Measurements from ENCODE around the gene NUDT4B. TPM values are rescaled to one million over a fixed set of nuclear protein-coding genes. Genes with fewer than 3 reads are reported as not detected.
A peak's percentile ranks its signal among the peaks of the same experiment; 100 is the strongest.
"Not testable (repeated sequence)": the region's sequence is repeated elsewhere in the genome, so short reads cannot be mapped to it uniquely, and the experiment has no call there.

The NUDT4B gene
- total RNA-seq, 2 experiments from 2014 or later: not detected

GRCh38 chr1:148758412-148758811, 9.8 kb downstream of the NUDT4B start:
- H3K9me3 Mint-ChIP-seq, DNase-seq, H3K4me3 Mint-ChIP-seq, H3K27me3 Mint-ChIP-seq, H3K27ac Mint-ChIP-seq, H3K4me1 Mint-ChIP-seq, POLR2A ChIA-PET, H3K36me3 Mint-ChIP-seq: not testable (repeated sequence)
- peak; percentile 92 for ATAC-seq (ENCODE audit: low read depth)

GRCh38 chr1:148758925-148759324, 10.4 kb downstream of the NUDT4B start:
- H3K36me3 Mint-ChIP-seq, H3K4me3 Mint-ChIP-seq: not testable (repeated sequence)
- peak; percentile 43 for ATAC-seq (ENCODE audit: low read depth)

GRCh38 chr1:148759749-148760148, 11.2 kb downstream of the NUDT4B start:
- H3K36me3 Mint-ChIP-seq: not testable (repeated sequence)

More at GRCh38 chr1:148758925-148759324, 10.4 kb downstream of the NUDT4B start:
- POLR2A ChIA-PET, H3K9me3 Mint-ChIP-seq, H3K27ac Mint-ChIP-seq, H3K4me1 Mint-ChIP-seq, H3K27me3 Mint-ChIP-seq, DNase-seq: not testable (repeated sequence)

GRCh38 chr1:148760206-148760605, 11.6 kb downstream of the NUDT4B start:
- POLR2A ChIA-PET; H3K4me3 Mint-ChIP-seq; DNase-seq; H3K36me3 Mint-ChIP-seq; H3K27me3 Mint-ChIP-seq; H3K9me3 Mint-ChIP-seq; ATAC-seq (ENCODE audit: low read depth); H3K4me1 Mint-ChIP-seq; H3K27ac Mint-ChIP-seq: not testable (repeated sequence)

More at GRCh38 chr1:148759749-148760148, 11.2 kb downstream of the NUDT4B start:
- H3K4me3 Mint-ChIP-seq, H3K27ac Mint-ChIP-seq, DNase-seq, H3K27me3 Mint-ChIP-seq, POLR2A ChIA-PET, H3K9me3 Mint-ChIP-seq, H3K4me1 Mint-ChIP-seq: not testable (repeated sequence)
- ATAC-seq (ENCODE audit: low read depth): peak; percentile 12

- H3K9me3 Mint-ChIP-seq; H3K36me3 Mint-ChIP-seq; H3K27ac Mint-ChIP-seq; H3K4me3 Mint-ChIP-seq; H3K27me3 Mint-ChIP-seq; H3K4me1 Mint-ChIP-seq; DNase-seq; ATAC-seq (ENCODE audit: low read depth); POLR2A ChIA-PET: not testable (repeated sequence)
Observed at GRCh38 chr1:148761360-148761759, 12.8 kb downstream of the NUDT4B start.

GRCh38 chr1:148765238-148766019, 16.9 kb downstream of the NUDT4B start:
- H3K36me3 Mint-ChIP-seq; H3K27me3 Mint-ChIP-seq; H3K4me3 Mint-ChIP-seq; POLR2A ChIA-PET; H3K4me1 Mint-ChIP-seq; H3K27ac Mint-ChIP-seq; DNase-seq; H3K9me3 Mint-ChIP-seq; ATAC-seq (ENCODE audit: low read depth): not testable (repeated sequence)

- H3K9me3 Mint-ChIP-seq; H3K4me3 Mint-ChIP-seq; H3K27me3 Mint-ChIP-seq; H3K27ac Mint-ChIP-seq; H3K4me1 Mint-ChIP-seq; DNase-seq; POLR2A ChIA-PET; H3K36me3 Mint-ChIP-seq; ATAC-seq (ENCODE audit: low read depth): not testable (repeated sequence)
Observed at GRCh38 chr1:148768541-148768940, 20.0 kb downstream of the NUDT4B start.

GRCh38 chr1:148769495-148769894, 20.9 kb downstream of the NUDT4B start:
- H3K27me3 Mint-ChIP-seq; DNase-seq; POLR2A ChIA-PET; H3K4me1 Mint-ChIP-seq; ATAC-seq (ENCODE audit: low read depth); H3K9me3 Mint-ChIP-seq; H3K36me3 Mint-ChIP-seq; H3K4me3 Mint-ChIP-seq; H3K27ac Mint-ChIP-seq: not testable (repeated sequence)

GRCh38 chr1:148773690-148774089, 25.1 kb downstream of the NUDT4B start:
- H3K27ac Mint-ChIP-seq; H3K36me3 Mint-ChIP-seq; H3K27me3 Mint-ChIP-seq; DNase-seq; ATAC-seq (ENCODE audit: low read depth); POLR2A ChIA-PET; H3K4me1 Mint-ChIP-seq; H3K9me3 Mint-ChIP-seq; H3K4me3 Mint-ChIP-seq: not testable (repeated sequence)

- ATAC-seq (ENCODE audit: low read depth); H3K4me1 Mint-ChIP-seq; H3K9me3 Mint-ChIP-seq; DNase-seq; H3K4me3 Mint-ChIP-seq; H3K27me3 Mint-ChIP-seq; POLR2A ChIA-PET; H3K36me3 Mint-ChIP-seq; H3K27ac Mint-ChIP-seq: not testable (repeated sequence)
Observed at GRCh38 chr1:148774102-148774501, 25.5 kb downstream of the NUDT4B start.

GRCh38 chr1:148775263-148775662, 26.7 kb downstream of the NUDT4B start:
- H3K4me1 Mint-ChIP-seq; H3K36me3 Mint-ChIP-seq; H3K27ac Mint-ChIP-seq; H3K4me3 Mint-ChIP-seq; POLR2A ChIA-PET; ATAC-seq (ENCODE audit: low read depth); H3K27me3 Mint-ChIP-seq; DNase-seq; H3K9me3 Mint-ChIP-seq: not testable (repeated sequence)

GRCh38 chr1:148777649-148778048, 29.1 kb downstream of the NUDT4B start:
- H3K4me1 Mint-ChIP-seq; H3K27ac Mint-ChIP-seq; DNase-seq; H3K36me3 Mint-ChIP-seq; POLR2A ChIA-PET; H3K4me3 Mint-ChIP-seq; H3K9me3 Mint-ChIP-seq; H3K27me3 Mint-ChIP-seq; ATAC-seq (ENCODE audit: low read depth): not testable (repeated sequence)

- H3K36me3 Mint-ChIP-seq; H3K27me3 Mint-ChIP-seq; POLR2A ChIA-PET; H3K4me3 Mint-ChIP-seq; ATAC-seq (ENCODE audit: low read depth); H3K9me3 Mint-ChIP-seq; H3K27ac Mint-ChIP-seq; DNase-seq; H3K4me1 Mint-ChIP-seq: not testable (repeated sequence)
Observed at GRCh38 chr1:148780404-148780803, 31.8 kb downstream of the NUDT4B start.

GRCh38 chr1:148791543-148792099, 43.0 kb downstream of the NUDT4B start:
- H3K4me3 Mint-ChIP-seq, POLR2A ChIA-PET, DNase-seq: not testable (repeated sequence)

More at GRCh38 chr1:148791543-148792099, 43.0 kb downstream of the NUDT4B start:
- H3K27ac Mint-ChIP-seq; H3K4me1 Mint-ChIP-seq; ATAC-seq (ENCODE audit: low read depth); H3K27me3 Mint-ChIP-seq; H3K9me3 Mint-ChIP-seq; H3K36me3 Mint-ChIP-seq: not testable (repeated sequence)

Measured in activated naive CD8-positive, alpha-beta T cell treated with anti-CD3 and anti-CD28 coated beads, Interleukin-2, amount 10 ng/mL, durations not matched to agents 7 days and 5 days (primary cell).